CD4-positive, alpha-beta memory T cell (primary cell): ENCODE measurements around the gene ABHD6. TPM values are rescaled to one million over a fixed set of nuclear protein-coding genes. Genes with fewer than 3 reads are reported as not detected.

Source experiments
- CTCF ChIA-PET: fragments of 350-600 bp; sonication (Branson Sonifier 250); formaldehyde crosslinking; loops from one replicate; lab custom pipeline; 2021; ENCODE audit warnings: inconsistent platforms; ENCODE audit not compliant: partially characterized antibody; lab: Charles Lee
- POLR2A ChIA-PET: fragments of 350-600 bp; sonication (Branson Sonifier 250); formaldehyde crosslinking; loops from one replicate; lab custom pipeline; 2021; ENCODE audit not compliant: partially characterized antibody; lab: Charles Lee
- DNase-seq, 5 donors: peaks; one replicate each; pipeline versions ENCODE4 v3.0.0 to v3.0.0-alpha.2; 2020 to 2022; ENCODE audit warnings: mixed read lengths in 1 of 5
- H3K27ac ChIP-seq: one replicate; pipeline ENCODE4 v1.7.0; 2013; ENCODE audit warnings: low read depth, low read length
- H3K27me3 ChIP-seq: 2 replicates; pipeline ENCODE4 v1.7.0; 2013; ENCODE audit warnings: mild to moderate bottlenecking, low read length, moderate library complexity; ENCODE audit not compliant: insufficient read depth
- H3K36me3 ChIP-seq: 2 replicates; pipeline ENCODE4 v1.7.0; 2013; ENCODE audit warnings: mild to moderate bottlenecking, low read length, moderate library complexity; ENCODE audit not compliant: insufficient read depth
- H3K4me1 ChIP-seq: 2 replicates; pipeline ENCODE4 v1.7.0; 2013; ENCODE audit warnings: mild to moderate bottlenecking, low read length, moderate library complexity; ENCODE audit not compliant: insufficient read depth
- H3K4me3 ChIP-seq, 2 donors: one replicate each; pipeline ENCODE4 v1.7.0; 2013; ENCODE audit warnings: low read length in 2 of 2, mild to moderate bottlenecking in 1 of 2
- H3K9me3 ChIP-seq, 2 donors: one replicate each; pipeline ENCODE4 v1.7.0; 2013; ENCODE audit warnings: low read length in 2 of 2, control low read depth in 1 of 2; ENCODE audit not compliant: control insufficient read depth in 1 of 2
- H3K27ac Mint-ChIP-seq, 7 donors: one replicate each; pipeline ENCODE4 v1.8.0; 2020 to 2021; ENCODE audit warnings: mixed read lengths in 7 of 7, mild to moderate bottlenecking in 6 of 7, inconsistent platforms in 3 of 7, moderate library complexity in 3 of 7
- H3K27me3 Mint-ChIP-seq, 2 donors: one replicate each; pipeline ENCODE4 v1.8.0; 2020 to 2021; ENCODE audit warnings: mixed read lengths in 2 of 2
- H3K36me3 Mint-ChIP-seq, 2 donors: one replicate each; pipeline ENCODE4 v1.8.0; 2020 to 2021; ENCODE audit warnings: mixed read lengths in 2 of 2, inconsistent platforms in 1 of 2, mild to moderate bottlenecking in 1 of 2
- H3K4me1 Mint-ChIP-seq, 4 donors: one replicate each; pipeline ENCODE4 v1.8.0; 2020 to 2021; ENCODE audit warnings: mixed read lengths in 4 of 4, mild to moderate bottlenecking in 1 of 4
- H3K4me3 Mint-ChIP-seq, 8 donors: one replicate each; pipeline ENCODE4 v1.8.0; 2020 to 2021; ENCODE audit warnings: mixed read lengths in 8 of 8, mild to moderate bottlenecking in 7 of 8, moderate library complexity in 6 of 8, inconsistent platforms in 3 of 8
- H3K9me3 Mint-ChIP-seq, 8 donors: one replicate each; pipeline ENCODE4 v1.8.0; 2020 to 2021; ENCODE audit warnings: mixed read lengths in 8 of 8, mild to moderate bottlenecking in 5 of 8, inconsistent platforms in 3 of 8, moderate library complexity in 1 of 8
- intact Hi-C: fragments of 100-400 bp; cut with micrococcal nuclease; formaldehyde crosslinking; loops from one replicate; pipeline ENCODE4 v1.15.1; 2023
- polyA plus RNA-seq, 2 donors: library from polyadenylated mRNA; unstranded; fragments of 300-500 nt; fragmentation: Illumina TruSeq; gene quantifications; one replicate each; pipeline ENCODE4 v1.2.3, GENCODE V29; 2021
- total RNA-seq, 2 experiments: library from RNA; stranded (reverse); gene quantifications; one replicate each; pipeline ENCODE4 v1.2.3, GENCODE V29; 2021

ABHD6 gene
- total and polyA plus RNA-seq, 4 experiments from 2014 or later, result 4.7 to 8.2 (median 6.2) TPM

DNA sequence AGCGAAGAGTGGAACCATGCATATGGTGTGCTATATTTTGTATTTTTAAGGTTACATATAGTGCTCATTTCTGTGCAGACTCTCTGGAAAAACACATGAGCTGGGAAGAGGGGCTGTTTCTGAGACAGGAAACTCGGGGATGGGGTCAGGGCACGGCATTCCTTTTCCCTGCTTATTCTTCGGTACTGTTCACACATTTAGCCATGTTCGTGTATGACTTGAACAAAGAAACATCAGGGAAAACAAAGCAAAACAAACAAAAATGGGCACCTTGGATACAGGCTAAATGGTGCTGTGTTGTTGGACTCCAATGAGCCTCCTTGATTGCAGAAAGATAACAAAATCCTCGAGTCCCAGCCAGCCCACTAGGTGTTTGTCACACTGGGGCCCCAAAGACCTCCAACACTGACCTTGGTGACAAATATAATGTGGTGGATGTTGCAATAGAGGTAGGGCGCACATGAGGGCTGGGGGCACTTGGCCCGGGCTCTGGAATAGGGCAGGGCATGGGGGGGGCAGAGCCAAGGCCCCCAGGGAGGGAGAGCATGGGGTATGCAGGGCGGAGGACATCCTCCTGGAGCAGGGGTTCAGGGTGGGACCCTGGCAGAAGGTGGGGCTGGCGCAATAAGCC lies 46.1 kb upstream of the ABHD6 start:
- Mint-ChIP-seq H3K27ac (no peak overlapping the region), H3K9me3 (no peaks in the 10 kb centered on the region), H3K4me3 (no peak overlapping the region), H3K4me1 (peaks cover 0 to 4% (median 3%) of the 10 kb centered on the region in 4 donors), H3K36me3 (no peaks in the 10 kb centered on the region), H3K27me3 (peaks cover 0 to 2% of the 10 kb centered on the region in 2 donors)
- POLR2A ChIA-PET, result no interaction called here
- Histone ChIP-seq H3K4me3 (no peak overlapping the region), H3K27ac (no peak overlapping the region), H3K4me1 (no peaks in the 10 kb centered on the region), H3K9me3 (no peaks in the 10 kb centered on the region), H3K36me3 (no peaks in the 10 kb centered on the region), H3K27me3 (no peaks in the 10 kb centered on the region)
- intact Hi-C loops, result no loop called here
- CTCF ChIA-PET, result interaction anchor here (1.0 to 8.7 kb wide), 5 partner anchors 9 to 115 kb away, joined by 3 to 90 read pairs (median 14); partner anchors contain the start of genes HTD2 and RPP14
- DNase-seq, result no peak

- Mint-ChIP-seq H3K4me3 (no peak overlapping the region), H3K36me3 (no peaks in the 10 kb centered on the region), H3K27me3 (peaks cover 0 to 2% of the 10 kb centered on the region in 2 donors), H3K4me1 (peaks cover 0 to 4% (median 3%) of the 10 kb centered on the region in 4 donors), H3K27ac (peak overlapping the region in 1 of 7 donors; percentile 30), H3K9me3 (no peaks in the 10 kb centered on the region)
- Histone ChIP-seq H3K36me3 (no peaks in the 10 kb centered on the region), H3K27ac (no peak overlapping the region), H3K27me3 (no peaks in the 10 kb centered on the region), H3K9me3 (no peaks in the 10 kb centered on the region), H3K4me1 (no peaks in the 10 kb centered on the region), H3K4me3 (no peak overlapping the region)
- intact Hi-C loops, result no loop called here
- ChIA-PET CTCF (interaction anchor here (8.7 kb wide), 1 partner anchor 24 kb away, joined by 90 read pairs; no protein-coding TSS in a partner anchor), POLR2A (no interaction called here)
- no peak for DNase-seq
These were observed 45.5 kb upstream of the ABHD6 start for GRCh38 chr3:58192069-58192468.

DNA sequence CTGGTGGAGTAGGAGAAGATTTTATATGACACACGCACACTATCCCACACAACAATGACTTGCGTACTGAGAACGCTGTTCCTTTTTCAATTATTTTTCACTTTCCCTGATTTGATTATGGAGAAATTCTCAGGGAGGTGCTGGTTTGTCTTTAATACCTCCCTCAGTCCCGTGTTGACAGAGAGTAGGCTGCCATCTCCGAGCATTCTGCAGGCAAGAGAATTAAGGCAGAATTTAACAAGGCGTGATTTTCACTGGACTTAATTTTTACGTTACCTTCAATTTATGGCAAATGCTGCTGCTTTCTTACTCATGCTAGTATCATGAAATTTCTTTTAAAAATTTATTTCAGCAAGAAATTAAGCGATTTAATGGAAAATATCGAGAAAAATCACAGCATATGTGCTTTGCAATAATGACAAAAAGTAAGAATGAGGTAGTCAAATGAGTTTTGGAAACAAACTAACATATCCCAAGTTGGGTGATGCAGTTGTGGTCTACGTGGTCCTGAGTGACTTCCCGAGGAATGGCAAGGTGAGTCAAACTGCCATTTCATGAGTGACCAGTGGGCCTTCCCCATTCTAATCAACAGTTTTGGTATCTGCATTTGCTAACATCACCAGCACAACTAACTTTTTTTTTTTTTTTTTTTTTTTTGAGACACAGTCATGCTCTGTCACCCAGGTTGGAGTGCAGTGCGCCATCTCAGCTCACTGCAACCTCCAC lies 43.7 kb upstream of the ABHD6 start:
- CTCF ChIA-PET, result interaction anchor here (8.7 kb wide), 1 partner anchor 22 kb away, joined by 90 read pairs; no protein-coding TSS in a partner anchor

GRCh38 chr3:58197588-58197987 lies 40.0 kb upstream of the ABHD6 start:
- Mint-ChIP-seq H3K4me3 (no peak overlapping the region), H3K9me3 (peaks cover 0 to 10% (median 4%) of the 10 kb centered on the region in 8 donors), H3K4me1 (no peaks in the 10 kb centered on the region), H3K27ac (no peak overlapping the region), H3K36me3 (no peaks in the 10 kb centered on the region), H3K27me3 (peaks cover 8 to 12% of the 10 kb centered on the region in 2 donors)
- DNase-seq, result no peak
- Histone ChIP-seq H3K9me3 (no peaks in the 10 kb centered on the region), H3K4me1 (no peaks in the 10 kb centered on the region), H3K36me3 (no peaks in the 10 kb centered on the region), H3K27ac (no peak overlapping the region), H3K27me3 (no peaks in the 10 kb centered on the region), H3K4me3 (no peak overlapping the region)
- ChIA-PET CTCF (interaction anchor here (1.8 kb wide), 1 partner anchor 9 kb away, joined by 6 read pairs; no protein-coding TSS in a partner anchor), POLR2A (no interaction called here)
- intact Hi-C loops, result no loop called here

More for the DNA sequence above, 43.7 kb upstream of the ABHD6 start:
- Histone ChIP-seq H3K27me3 (no peaks in the 10 kb centered on the region), H3K4me3 (no peak overlapping the region), H3K9me3 (no peaks in the 10 kb centered on the region), H3K4me1 (no peaks in the 10 kb centered on the region), H3K36me3 (no peaks in the 10 kb centered on the region), H3K27ac (no peak overlapping the region)
- Mint-ChIP-seq H3K9me3 (no peaks in the 10 kb centered on the region), H3K4me1 (no peaks in the 10 kb centered on the region), H3K27ac (no peak overlapping the region), H3K36me3 (no peaks in the 10 kb centered on the region), H3K4me3 (no peak overlapping the region), H3K27me3 (peaks cover 0 to 2% of the 10 kb centered on the region in 2 donors)
- intact Hi-C loops, result no loop called here
- POLR2A ChIA-PET, result no interaction called here
- DNase-seq, result no peak

GRCh38 chr3:58198362-58198761 lies 39.2 kb upstream of the ABHD6 start:
- no peak overlapping the region for H3K27ac Mint-ChIP-seq
- H3K27me3 ChIP-seq, result peaks cover 1% of the 10 kb centered on the region
- H3K4me3 Mint-ChIP-seq, result no peak overlapping the region
- peaks cover 0 to 3% of the 10 kb centered on the region in 2 donors for H3K36me3 Mint-ChIP-seq
- CTCF ChIA-PET, result no interaction called here
- no peaks in the 10 kb centered on the region for H3K4me1 ChIP-seq
- intact Hi-C loops, result no loop called here
- no peaks in the 10 kb centered on the region for H3K9me3 ChIP-seq
- no peak for DNase-seq
- H3K27ac ChIP-seq, result no peak overlapping the region
- H3K4me3 ChIP-seq, result no peak overlapping the region
- peaks cover 12 to 17% of the 10 kb centered on the region in 2 donors for H3K27me3 Mint-ChIP-seq
- POLR2A ChIA-PET, result no interaction called here
- peaks cover 0 to 16% (median 8%) of the 10 kb centered on the region in 8 donors for H3K9me3 Mint-ChIP-seq
- H3K4me1 Mint-ChIP-seq, result peaks cover 0 to 1% (median 0%) of the 10 kb centered on the region in 4 donors
- H3K36me3 ChIP-seq, result no peaks in the 10 kb centered on the region

GRCh38 chr3:58198804-58199203 lies 38.8 kb upstream of the ABHD6 start:
- no peak overlapping the region for H3K4me3 ChIP-seq
- no peaks in the 10 kb centered on the region for H3K9me3 ChIP-seq
- CTCF ChIA-PET, result no interaction called here
- POLR2A ChIA-PET, result no interaction called here
- H3K27ac ChIP-seq, result no peak overlapping the region
- Mint-ChIP-seq H3K9me3 (peaks cover 0 to 16% (median 8%) of the 10 kb centered on the region in 8 donors), H3K27ac (no peak overlapping the region), H3K4me1 (peaks cover 0 to 1% (median 0%) of the 10 kb centered on the region in 4 donors), H3K4me3 (no peak overlapping the region), H3K27me3 (peaks cover 12 to 18% of the 10 kb centered on the region in 2 donors), H3K36me3 (peaks cover 0 to 3% of the 10 kb centered on the region in 2 donors)
- DNase-seq, result no peak
- no peaks in the 10 kb centered on the region for H3K36me3 ChIP-seq
- intact Hi-C loops, result no loop called here
- H3K27me3 ChIP-seq, result peaks cover 5% of the 10 kb centered on the region
- H3K4me1 ChIP-seq, result no peaks in the 10 kb centered on the region

- no peak overlapping the region for H3K27ac ChIP-seq
- Mint-ChIP-seq H3K9me3 (peaks cover 0 to 16% (median 8%) of the 10 kb centered on the region in 8 donors), H3K36me3 (peaks cover 0 to 3% of the 10 kb centered on the region in 2 donors), H3K27me3 (peaks cover 14 to 24% of the 10 kb centered on the region in 2 donors), H3K4me3 (no peak overlapping the region), H3K27ac (no peak overlapping the region), H3K4me1 (peaks cover 0 to 1% (median 0%) of the 10 kb centered on the region in 4 donors)
- H3K27me3 ChIP-seq, result peaks cover 5% of the 10 kb centered on the region
- H3K36me3 ChIP-seq, result no peaks in the 10 kb centered on the region
- no peaks in the 10 kb centered on the region for H3K9me3 ChIP-seq
- POLR2A ChIA-PET, result no interaction called here
- H3K4me3 ChIP-seq, result no peak overlapping the region
- no peaks in the 10 kb centered on the region for H3K4me1 ChIP-seq
- intact Hi-C loops, result no loop called here
- CTCF ChIA-PET, result interaction anchor here (0.8 to 1.8 kb wide), 4 partner anchors 10 to 18 kb away, joined by 3 to 5 read pairs (median 4); no protein-coding TSS in a partner anchor
- DNase-seq, result no peak
These were observed 37.4 kb upstream of the ABHD6 start for GRCh38 chr3:58200121-58200709.
